IMR-90 (cell line): Measurements from ENCODE around the gene NEK5. TPM values are rescaled to one million over a fixed set of nuclear protein-coding genes. Genes with fewer than 3 reads are reported as not detected.

Experiments
- ATAC-seq: fragments of 200-7000 bp; cut with Tn5 transposase; 2 replicates; pipeline ENCODE4 v1.9.1; 2020; ENCODE audit warnings: low read depth, mild to moderate bottlenecking, moderate library complexity
- BruUV-seq: library from RNA; stranded (reverse); fragments of 400-500 nt; replicated peaks from 2 replicates; lab custom pipeline; 2021; lab: Mats Ljungman, UMichigan
- CTCF ChIA-PET: fragments of 300-600 bp; formaldehyde crosslinking; extraction: SDS; loops from one replicate; lab custom pipeline; 2021; ENCODE audit warnings: antibody characterized with exemption; lab: Yijun Ruan, JAX
- POLR2A ChIA-PET: fragments of 300-600 bp; sonication (Branson Sonifier 250); formaldehyde crosslinking; loops from one replicate; lab custom pipeline; 2022; ENCODE audit warnings: antibody characterized with exemption; ENCODE audit not compliant: unreplicated experiment; lab: Charles Lee
- DNase-seq: peaks from one replicate; pipeline ENCODE4 v3.0.0; 2013
- H2AFZ ChIP-seq: replicated peaks from 2 replicates; pipeline ENCODE3; 2013; ENCODE audit warnings: low read length, mild to moderate bottlenecking; ENCODE audit not compliant: poor library complexity
- H2AK5ac ChIP-seq: 2 replicates; pipeline ENCODE4 v1.6.1; 2013; ENCODE audit warnings: low read depth, low read length, inconsistent platforms
- H2AK9ac ChIP-seq: replicated peaks from 2 replicates; pipeline ENCODE3; 2013; ENCODE audit warnings: mild to moderate bottlenecking, low read depth, low read length, moderate library complexity; ENCODE audit not compliant: poor library complexity
- H2BK120ac ChIP-seq: 2 replicates; pipeline ENCODE4 v1.6.1; 2013; ENCODE audit warnings: low read depth, low read length, inconsistent platforms
- H2BK15ac ChIP-seq: 3 replicates; pipeline ENCODE4 v1.6.1; 2013; ENCODE audit warnings: low read depth, low read length, inconsistent platforms
- H2BK20ac ChIP-seq: 2 replicates; pipeline ENCODE4 v1.6.1; 2013; ENCODE audit warnings: low read depth, mild to moderate bottlenecking, inconsistent platforms, low read length, moderate library complexity
- H2BK5ac ChIP-seq: 2 replicates; pipeline ENCODE4 v1.6.1; 2013; ENCODE audit warnings: mild to moderate bottlenecking, low read depth, low read length, inconsistent platforms; ENCODE audit not compliant: poor library complexity, severe bottlenecking
- H3K14ac ChIP-seq: replicated peaks from 2 replicates; pipeline ENCODE4 v1.6.1; 2013; ENCODE audit warnings: low read depth, low read length, inconsistent platforms
- H3K18ac ChIP-seq: 2 replicates; pipeline ENCODE4 v1.6.1; 2013; ENCODE audit warnings: low read depth, low read length, control low read depth
- H3K23ac ChIP-seq: 2 replicates; pipeline ENCODE4 v1.6.1; 2013; ENCODE audit warnings: low read depth, low read length, inconsistent platforms
- H3K27ac ChIP-seq: 2 replicates; pipeline ENCODE4 v1.5.1; 2013; ENCODE audit warnings: mild to moderate bottlenecking, control low read depth, low read length; ENCODE audit not compliant: insufficient read depth
- H3K27me3 ChIP-seq: 2 replicates; pipeline ENCODE4 v1.6.1; 2013; ENCODE audit warnings: low read length; ENCODE audit not compliant: control insufficient read depth, insufficient read depth
- H3K36me3 ChIP-seq: 2 replicates; pipeline ENCODE4 v1.6.1; 2013; ENCODE audit warnings: low read length, mixed read lengths; ENCODE audit not compliant: control insufficient read depth, insufficient read depth
- H3K4ac ChIP-seq: 2 replicates; pipeline ENCODE4 v1.6.1; 2013; ENCODE audit warnings: low read depth, low read length, inconsistent platforms
- H3K4me1 ChIP-seq: 2 replicates; pipeline ENCODE4 v1.6.1; 2013; ENCODE audit warnings: low read length, mixed read lengths; ENCODE audit not compliant: control insufficient read depth, insufficient read depth
- H3K4me2 ChIP-seq: 2 replicates; pipeline ENCODE4 v1.6.1; 2013; ENCODE audit warnings: low read depth, mild to moderate bottlenecking, control low read depth, low read length, moderate library complexity
- H3K4me3 ChIP-seq: 2 replicates; pipeline ENCODE4 v1.5.1; 2013; ENCODE audit warnings: low read depth, mild to moderate bottlenecking, control low read depth, low read length, moderate library complexity; ENCODE audit not compliant: insufficient read depth
- H3K56ac ChIP-seq: 2 replicates; pipeline ENCODE4 v1.6.1; 2013; ENCODE audit warnings: low read length, inconsistent platforms; ENCODE audit not compliant: insufficient read depth; ENCODE audit errors: extremely low read depth
- H3K79me1 ChIP-seq, 2 experiments: 2 replicates each; pipeline ENCODE4 v1.6.1; 2013; ENCODE audit warnings: low read length in 2 of 2, inconsistent platforms in 1 of 2, low read depth in 1 of 2
- H3K9ac ChIP-seq: 2 replicates; pipeline ENCODE4 v1.6.1; 2013; ENCODE audit warnings: low read depth, low read length, control low read depth
- H3K9me1 ChIP-seq: 2 replicates; pipeline ENCODE4 v1.6.1; 2013; ENCODE audit warnings: low read length, inconsistent platforms; ENCODE audit not compliant: insufficient read depth
- H3K9me3 ChIP-seq: 2 replicates; pipeline ENCODE4 v1.6.1; 2013; ENCODE audit warnings: low read length; ENCODE audit not compliant: control insufficient read depth, insufficient read depth
- H4K20me1 ChIP-seq: 2 replicates; pipeline ENCODE4 v1.6.1; 2013; ENCODE audit warnings: low read length, inconsistent platforms; ENCODE audit not compliant: insufficient read depth
- H4K5ac ChIP-seq: 2 replicates; pipeline ENCODE4 v1.6.1; 2013; ENCODE audit warnings: mild to moderate bottlenecking, low read depth, low read length, control low read depth
- H4K8ac ChIP-seq, 2 experiments: 2 replicates each; pipeline ENCODE4 v1.6.1; 2013; ENCODE audit warnings: low read depth in 2 of 2, low read length in 2 of 2, control low read depth in 1 of 2, inconsistent platforms in 1 of 2
- H4K91ac ChIP-seq: 2 replicates; pipeline ENCODE4 v1.6.1; 2013; ENCODE audit warnings: low read depth, low read length, inconsistent platforms; ENCODE audit not compliant: insufficient read depth
- BHLHE40 ChIP-seq: fragments of 150-350 bp; IDR thresholded peaks from 2 replicates; pipeline ENCODE4 v1.6.1; 2016; ENCODE audit warnings: mild to moderate bottlenecking, low read depth, low read length
- NFE2L2 ChIP-seq: fragments of 150-350 bp; IDR thresholded peaks from 2 replicates; pipeline ENCODE4 v1.6.1; 2016; ENCODE audit warnings: low read depth, mild to moderate bottlenecking, low read length
- RCOR1 ChIP-seq: IDR thresholded peaks from 2 replicates; pipeline ENCODE4 v1.6.1; 2012; ENCODE audit warnings: mild to moderate bottlenecking, low read length, improper control_type of control experiment; ENCODE audit not compliant: insufficient replicate concordance
- dilution Hi-C: fragments of 300-500 bp; cut with HindIII; formaldehyde crosslinking; loops from one replicate; pipeline ENCODE4 v1.14.3; 2018; ENCODE audit warnings: low sequenced_read_pairs; ENCODE audit not compliant: unreplicated experiment
- in situ Hi-C: fragments of 300-500 bp; cut with MboI; formaldehyde crosslinking; loops from 3 replicates; pipeline ENCODE4 v1.14.3; 2019; ENCODE audit warnings: low sequenced_read_pairs, inconsistent platforms, mixed read lengths
- intact Hi-C: fragments of 100-400 bp; cut with micrococcal nuclease; formaldehyde crosslinking; loops from 2 replicates; pipeline ENCODE4 v1.10.0; 2022
- polyA plus RNA-seq, 3 experiments: library from polyadenylated mRNA; depleted of rRNA; stranded (reverse); fragments of >200 nt; gene quantifications; 2 replicates each; pipeline ENCODE4 v1.2.3, GENCODE V29; 2012; ENCODE audit warnings: low replicate concordance in 1 of 3
- total RNA-seq: library from RNA; depleted of rRNA; stranded (reverse); fragments of >200 nt; gene quantifications from 2 replicates; pipeline ENCODE4 v1.2.3, GENCODE V29; 2012
- TF ChIP-seq, protein P1 (sequence below): fragments of 150-350 bp; IDR thresholded peaks from 2 replicates; pipeline ENCODE4 v1.6.1; 2017; ENCODE audit warnings: mild to moderate bottlenecking, antibody characterized with exemption, low read length, low read depth

NEK5 gene
- total and polyA plus RNA-seq, 2 of the 4 experiments (the other 2 are of a cell fraction), result not detected

DNA sequence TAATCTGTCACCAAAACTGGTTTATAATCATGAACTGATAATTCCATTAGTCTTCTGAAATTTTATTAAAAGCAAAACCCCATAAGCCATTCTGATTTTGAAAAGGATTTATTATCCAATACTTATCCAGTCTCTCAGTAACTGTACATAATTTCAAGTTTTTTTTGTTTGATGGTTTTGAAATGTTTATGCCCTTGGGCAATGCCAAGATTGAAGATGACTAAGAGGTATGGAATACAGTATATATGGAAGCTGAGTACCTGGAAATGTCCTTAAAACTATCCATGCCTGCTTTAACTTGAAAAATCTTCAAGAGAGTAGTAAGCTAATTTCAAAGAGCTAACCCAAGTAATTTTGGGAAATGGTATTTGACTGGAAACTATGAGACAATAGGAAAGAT lies 1.8 kb upstream of the NEK5 start:
- no peak overlapping the region for H4K91ac ChIP-seq
- H3K27me3 ChIP-seq, result no peaks in the 10 kb centered on the region
- no peaks in the 10 kb centered on the region for H3K79me1 ChIP-seq
- H2AK5ac ChIP-seq, result no peak overlapping the region
- no peak overlapping the region for H2AK9ac ChIP-seq
- no peaks in the 10 kb centered on the region for H4K20me1 ChIP-seq
- CTCF ChIA-PET, result no interaction called here
- no peak overlapping the region for H3K23ac ChIP-seq
- intact Hi-C loops, result no loop called here
- H3K18ac ChIP-seq, result no peak overlapping the region
- H3K14ac ChIP-seq, result no peak overlapping the region
- no TSS peak for BruUV-seq
- no peak overlapping the region for H3K56ac ChIP-seq
- ATAC-seq (no peak), DNase-seq (no peak)
- no peak overlapping the region for H3K27ac ChIP-seq
- no peak overlapping the region for H4K8ac ChIP-seq
- no peaks in the 10 kb centered on the region; the same call in 1 of the 2 replicates for H3K9me1 ChIP-seq
- no peak overlapping the region for H2BK20ac ChIP-seq
- no peak overlapping the region for H2BK120ac ChIP-seq
- in situ Hi-C loops, result loop anchor here (25.0 kb wide), 1 partner anchor 718 kb away; no protein-coding TSS in a partner anchor
- POLR2A ChIA-PET, result no interaction called here
- H2BK5ac ChIP-seq, result no peak overlapping the region
- no peaks in the 10 kb centered on the region for H3K9me3 ChIP-seq
- TF ChIP-seq, protein P1, sequence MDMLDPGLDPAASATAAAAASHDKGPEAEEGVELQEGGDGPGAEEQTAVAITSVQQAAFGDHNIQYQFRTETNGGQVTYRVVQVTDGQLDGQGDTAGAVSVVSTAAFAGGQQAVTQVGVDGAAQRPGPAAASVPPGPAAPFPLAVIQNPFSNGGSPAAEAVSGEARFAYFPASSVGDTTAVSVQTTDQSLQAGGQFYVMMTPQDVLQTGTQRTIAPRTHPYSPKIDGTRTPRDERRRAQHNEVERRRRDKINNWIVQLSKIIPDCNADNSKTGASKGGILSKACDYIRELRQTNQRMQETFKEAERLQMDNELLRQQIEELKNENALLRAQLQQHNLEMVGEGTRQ, result no peak
- TF ChIP-seq RCOR1 (no peak), BHLHE40 (no peak), NFE2L2 (no peak)
- no peak overlapping the region for H2BK15ac ChIP-seq
- dilution Hi-C loops, result no loop called here
- no peak overlapping the region for H4K5ac ChIP-seq
- no peak overlapping the region for H3K9ac ChIP-seq
- H3K4me3 ChIP-seq, result no peak overlapping the region
- H3K4me1 ChIP-seq, result no peaks in the 10 kb centered on the region
- no peak overlapping the region for H2AFZ ChIP-seq
- H3K4ac ChIP-seq, result no peak overlapping the region
- peaks cover 13% of the 10 kb centered on the region for H3K36me3 ChIP-seq
- H3K4me2 ChIP-seq, result no peak overlapping the region
